Right lobe of liver (tissue), 4 donors: ENCODE data around the gene FADS3.

Experiments
- POLR2A ChIP-seq: fragments of 450-650 bp; IDR thresholded peaks from one replicate; pipeline ENCODE4 v1.6.1; 2017; ENCODE audit warnings: antibody characterized with exemption, mild to moderate bottlenecking
- TF ChIP-seq, protein P1 (sequence below), 4 donors: fragments of 200-600 bp in 3 of 4; fragments of 450-650 bp in 1 of 4; IDR thresholded peaks; one replicate each; pipeline versions ENCODE4 v1.5.1 to v1.8.0; 2016 to 2022; ENCODE audit warnings: antibody characterized with exemption in 4 of 4, mild to moderate bottlenecking in 2 of 4
- donor health status: DM: no; HTN: no; CAD: no.
- donor health status: DM: no; HTN: no; CAD: no.
- donor health status: DM: no; HTN: yes; CAD: no.

DNA sequence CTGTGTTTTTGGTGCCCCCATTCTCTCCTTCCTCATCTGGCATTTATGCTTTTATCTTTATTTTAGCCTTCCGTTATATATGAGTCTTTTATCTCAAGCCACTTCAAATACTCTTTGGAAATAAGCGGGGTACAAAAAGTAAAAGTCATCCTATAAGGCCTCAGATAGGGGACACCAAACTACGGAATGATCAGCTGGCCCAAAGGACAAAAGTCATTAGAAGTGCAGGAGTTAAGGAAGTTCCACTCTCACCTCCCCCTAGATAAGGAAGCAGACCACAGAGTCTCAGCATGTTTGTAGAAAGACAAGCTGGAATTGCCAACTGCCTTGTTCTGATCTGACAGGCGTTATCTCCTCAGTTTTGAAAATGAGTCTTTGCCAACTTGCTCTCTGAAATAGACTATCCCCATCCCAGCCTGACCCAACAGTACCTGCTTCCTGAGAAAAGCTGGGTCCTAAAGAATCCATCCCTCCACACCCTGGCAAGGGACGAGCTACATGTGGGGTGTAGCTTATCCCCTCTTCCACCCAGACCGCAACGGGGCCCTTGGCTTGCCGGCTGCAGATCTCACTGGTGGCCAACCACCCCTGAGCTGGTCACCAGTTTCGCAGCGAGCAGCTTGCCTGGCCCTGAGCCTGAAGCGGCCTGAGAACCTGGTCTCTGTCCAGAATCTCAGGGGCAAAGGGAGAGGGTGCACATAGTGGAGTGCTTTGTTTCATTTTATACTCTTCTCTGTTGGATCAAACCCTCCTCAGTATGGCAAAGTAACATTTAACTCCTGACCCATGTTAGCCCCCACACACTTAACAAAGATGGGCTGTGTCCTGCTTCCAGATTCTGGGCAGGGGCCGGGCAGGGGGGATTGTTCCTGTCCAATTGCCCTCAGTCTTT is 49.5 kb downstream of the FADS3 start:
- TF ChIP-seq, protein P1, sequence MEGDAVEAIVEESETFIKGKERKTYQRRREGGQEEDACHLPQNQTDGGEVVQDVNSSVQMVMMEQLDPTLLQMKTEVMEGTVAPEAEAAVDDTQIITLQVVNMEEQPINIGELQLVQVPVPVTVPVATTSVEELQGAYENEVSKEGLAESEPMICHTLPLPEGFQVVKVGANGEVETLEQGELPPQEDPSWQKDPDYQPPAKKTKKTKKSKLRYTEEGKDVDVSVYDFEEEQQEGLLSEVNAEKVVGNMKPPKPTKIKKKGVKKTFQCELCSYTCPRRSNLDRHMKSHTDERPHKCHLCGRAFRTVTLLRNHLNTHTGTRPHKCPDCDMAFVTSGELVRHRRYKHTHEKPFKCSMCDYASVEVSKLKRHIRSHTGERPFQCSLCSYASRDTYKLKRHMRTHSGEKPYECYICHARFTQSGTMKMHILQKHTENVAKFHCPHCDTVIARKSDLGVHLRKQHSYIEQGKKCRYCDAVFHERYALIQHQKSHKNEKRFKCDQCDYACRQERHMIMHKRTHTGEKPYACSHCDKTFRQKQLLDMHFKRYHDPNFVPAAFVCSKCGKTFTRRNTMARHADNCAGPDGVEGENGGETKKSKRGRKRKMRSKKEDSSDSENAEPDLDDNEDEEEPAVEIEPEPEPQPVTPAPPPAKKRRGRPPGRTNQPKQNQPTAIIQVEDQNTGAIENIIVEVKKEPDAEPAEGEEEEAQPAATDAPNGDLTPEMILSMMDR (IDR thresholded peaks at IDR 0.05): no peak
- no peak for TF ChIP-seq POLR2A
